Activated naive CD4-positive, alpha-beta T cell treated with anti-CD3 and anti-CD28 coated beads, Interleukin-2, amount 50 U/mL, for 72 hours (primary cell): Measurements from ENCODE around the gene FHOD1. TPM values are rescaled to one million over a fixed set of nuclear protein-coding genes. Genes with fewer than 3 reads are reported as not detected.

Source experiments
- ATAC-seq, 2 donors: fragments of 150-1000 bp; cut with Tn5 transposase; 2 replicates each; pipeline ENCODE4 v1.10.0; 2021; ENCODE audit warnings: mild to moderate bottlenecking in 2 of 2, moderate library complexity in 2 of 2
- DNase-seq, 2 donors: peaks; one replicate each; pipeline ENCODE4 v3.0.0; 2021 to 2022; ENCODE audit warnings: low spot score in 2 of 2
- H3K27ac Mint-ChIP-seq, 2 donors: one replicate each; pipeline ENCODE4 v1.8.0; 2022; ENCODE audit warnings: mild to moderate bottlenecking in 2 of 2, mixed read lengths in 2 of 2
- H3K36me3 Mint-ChIP-seq, 2 donors: one replicate each; pipeline ENCODE4 v1.8.0; 2022; ENCODE audit warnings: mixed read lengths in 2 of 2
- H3K9me3 Mint-ChIP-seq, 2 donors: one replicate each; pipeline ENCODE4 v1.8.0; 2022; ENCODE audit warnings: mixed read lengths in 2 of 2
- total RNA-seq, 2 donors: library from RNA; stranded (reverse); gene quantifications; one replicate each; pipeline ENCODE4 v1.2.3, GENCODE V29; 2022

Gene FHOD1
- 100 to 1,000 TPM; 104 to 133 TPM for total RNA-seq

- DNase-seq, result peak; percentile 98 to 100
- ATAC-seq, result peak; percentile 53 to 77
- H3K9me3 Mint-ChIP-seq, result no peaks in the 10 kb centered on the region
- peaks cover 5 to 7% of the 10 kb centered on the region in 2 donors for H3K36me3 Mint-ChIP-seq
- H3K27ac Mint-ChIP-seq, result peak within 1 kb of the TSS; percentile 81 to 91
Measured at GRCh38 chr16:67247192-67248072, at the start of gene FHOD1. FHOD1 (minus strand) TSS chr16:67247481; CDS start chr16:67247410, 71 bp downstream.

- DNase-seq, result no peak
- H3K9me3 Mint-ChIP-seq, result no peaks in the 10 kb centered on the region
- H3K27ac Mint-ChIP-seq, result no peak overlapping the region
- ATAC-seq, result no peak
- no peaks in the 10 kb centered on the region for H3K36me3 Mint-ChIP-seq
Measured at GRCh38 chr16:67296420-67296819, 49.1 kb upstream of the FHOD1 start.

GRCh38 chr16:67294938-67295361, 47.7 kb upstream of the FHOD1 start:
- Mint-ChIP-seq H3K9me3 (no peaks in the 10 kb centered on the region), H3K27ac (no peak overlapping the region), H3K36me3 (no peaks in the 10 kb centered on the region)
- DNase-seq (no peak), ATAC-seq (no peak)

- DNase-seq, result no peak
- ATAC-seq, result no peak
- Mint-ChIP-seq H3K9me3 (no peaks in the 10 kb centered on the region), H3K36me3 (no peaks in the 10 kb centered on the region), H3K27ac (peak overlapping the region in 1 of 2 donors; percentile 15)
Measured at GRCh38 chr16:67294171-67294757, 47.0 kb upstream of the FHOD1 start.

GRCh38 chr16:67291461-67291860, 44.2 kb upstream of the FHOD1 start:
- no peaks in the 10 kb centered on the region for H3K9me3 Mint-ChIP-seq

GRCh38 chr16:67287960-67288359, 40.7 kb upstream of the FHOD1 start:
- H3K9me3 Mint-ChIP-seq, result no peaks in the 10 kb centered on the region
- DNase-seq (no peak), ATAC-seq (no peak)
- H3K27ac Mint-ChIP-seq, result no peak overlapping the region
- no peaks in the 10 kb centered on the region for H3K36me3 Mint-ChIP-seq

More at GRCh38 chr16:67291461-67291860, 44.2 kb upstream of the FHOD1 start:
- H3K27ac Mint-ChIP-seq, result no peak overlapping the region
- no peak for DNase-seq
- no peak for ATAC-seq
- H3K36me3 Mint-ChIP-seq, result no peaks in the 10 kb centered on the region

- Mint-ChIP-seq H3K9me3 (no peaks in the 10 kb centered on the region), H3K27ac (peak overlapping the region in 1 of 2 donors; percentile 77), H3K36me3 (no peaks in the 10 kb centered on the region)
- ATAC-seq, result no peak
- no peak for DNase-seq
Measured at GRCh38 chr16:67286441-67287235, 39.4 kb upstream of the FHOD1 start.

GRCh38 chr16:67284699-67285646, 37.7 kb upstream of the FHOD1 start:
- no peaks in the 10 kb centered on the region for H3K9me3 Mint-ChIP-seq
- H3K27ac Mint-ChIP-seq, result peak overlapping the region; percentile 25 to 77
- no peak for DNase-seq
- no peaks in the 10 kb centered on the region for H3K36me3 Mint-ChIP-seq
- no peak for ATAC-seq

GRCh38 chr16:67283826-67284555, 36.7 kb upstream of the FHOD1 start:
- ATAC-seq (no peak), DNase-seq (no peak)
- Mint-ChIP-seq H3K9me3 (no peaks in the 10 kb centered on the region), H3K36me3 (no peaks in the 10 kb centered on the region), H3K27ac (peak overlapping the region in 1 of 2 donors; percentile 0)

- Mint-ChIP-seq H3K27ac (peak overlapping the region in 1 of 2 donors; percentile 0), H3K9me3 (no peaks in the 10 kb centered on the region), H3K36me3 (no peaks in the 10 kb centered on the region)
- DNase-seq, result no peak
- ATAC-seq, result no peak
Measured at GRCh38 chr16:67283039-67283825, 36.0 kb upstream of the FHOD1 start.

- ATAC-seq (no peak), DNase-seq (no peak)
- Mint-ChIP-seq H3K27ac (no peak overlapping the region), H3K9me3 (no peaks in the 10 kb centered on the region), H3K36me3 (no peaks in the 10 kb centered on the region)
Measured at GRCh38 chr16:67282447-67282805, 35.1 kb upstream of the FHOD1 start.

- H3K27ac Mint-ChIP-seq, result peak overlapping the region in 1 of 2 donors; percentile 42
- H3K36me3 Mint-ChIP-seq, result peaks cover 0 to 1% of the 10 kb centered on the region in 2 donors
- DNase-seq (no peak), ATAC-seq (no peak)
- H3K9me3 Mint-ChIP-seq, result no peaks in the 10 kb centered on the region
Measured at GRCh38 chr16:67281536-67282446, 34.5 kb upstream of the FHOD1 start.

GRCh38 chr16:67280090-67281015, 33.1 kb upstream of the FHOD1 start:
- no peaks in the 10 kb centered on the region for H3K9me3 Mint-ChIP-seq
- peaks cover 0 to 10% of the 10 kb centered on the region in 2 donors for H3K36me3 Mint-ChIP-seq
- peak overlapping the region; percentile 31 to 68 for H3K27ac Mint-ChIP-seq

More at GRCh38 chr16:67280090-67281015, 33.1 kb upstream of the FHOD1 start:
- ATAC-seq, result no peak
- DNase-seq, result no peak
